HG03460 (cell line): Measurements from ENCODE around the gene KLC1.
"Not testable (repeated sequence)": the region's sequence is repeated elsewhere in the genome, so short reads cannot be mapped to it uniquely, and the experiment has no call there.

Source experiments
- ATAC-seq: cut with Tn5 transposase; IDR thresholded peaks from one replicate; pipeline ENCODE4 v1.9.1; 2021; ENCODE audit not compliant: unreplicated experiment

KLC1 gene

GRCh38 chr14:103628684-103629502 lies at the start of gene KLC1:
TSS of gene KLC1 (plus strand) at chr14:103629211. CDS start at chr14:103654565, 25,354 bp downstream.
- ATAC-seq: peak; percentile 43

GRCh38 chr14:103581206-103581605 lies 47.8 kb upstream of the KLC1 start:
- no peak for ATAC-seq

- no peak for ATAC-seq
Observed at GRCh38 chr14:103581954-103582703, 46.9 kb upstream of the KLC1 start.

GRCh38 chr14:103584326-103584915 lies 44.6 kb upstream of the KLC1 start:
- no peak for ATAC-seq

GRCh38 chr14:103593577-103593976 lies 35.4 kb upstream of the KLC1 start:
- peak; percentile 95 for ATAC-seq

- no peak for ATAC-seq
Observed at GRCh38 chr14:103594265-103594664, 34.7 kb upstream of the KLC1 start.

GRCh38 chr14:103597623-103598377 lies 31.2 kb upstream of the KLC1 start:
- ATAC-seq: no peak

GRCh38 chr14:103600503-103600902 lies 28.5 kb upstream of the KLC1 start:
- ATAC-seq: no peak

GRCh38 chr14:103604620-103605019 lies 24.4 kb upstream of the KLC1 start:
- no peak for ATAC-seq

GRCh38 chr14:103606963-103607668 lies 21.9 kb upstream of the KLC1 start:
- ATAC-seq: peak; percentile 66

GRCh38 chr14:103607822-103608221 lies 21.2 kb upstream of the KLC1 start:
- no peak for ATAC-seq

GRCh38 chr14:103609081-103609480 lies 19.9 kb upstream of the KLC1 start:
- ATAC-seq: not testable (repeated sequence)

GRCh38 chr14:103611215-103611614 lies 17.8 kb upstream of the KLC1 start:
- no peak for ATAC-seq

- ATAC-seq: no peak
Observed at GRCh38 chr14:103613517-103613916, 15.5 kb upstream of the KLC1 start.

GRCh38 chr14:103616635-103617300 lies 12.2 kb upstream of the KLC1 start:
- ATAC-seq: no peak

- no peak for ATAC-seq
Observed at GRCh38 chr14:103619057-103619456, 10.0 kb upstream of the KLC1 start.

- no peak for ATAC-seq
Observed at GRCh38 chr14:103621860-103622259, 7.2 kb upstream of the KLC1 start.

GRCh38 chr14:103623308-103623707 lies 5.7 kb upstream of the KLC1 start:
- ATAC-seq: no peak

- ATAC-seq: no peak
Observed at GRCh38 chr14:103623883-103624482, 5.0 kb upstream of the KLC1 start.
